ENCODE results near the gene PRDM11.

PRDM11 gene

GRCh38 chr11:45250035-45250718, 103.7 kb downstream of the PRDM11 start:
- H3F3A ChIP-seq (ENCODE audit: insufficient read depth, low read length) = no peaks in the 10 kb centered on the region
- TF ChIP-seq, protein P1, sequence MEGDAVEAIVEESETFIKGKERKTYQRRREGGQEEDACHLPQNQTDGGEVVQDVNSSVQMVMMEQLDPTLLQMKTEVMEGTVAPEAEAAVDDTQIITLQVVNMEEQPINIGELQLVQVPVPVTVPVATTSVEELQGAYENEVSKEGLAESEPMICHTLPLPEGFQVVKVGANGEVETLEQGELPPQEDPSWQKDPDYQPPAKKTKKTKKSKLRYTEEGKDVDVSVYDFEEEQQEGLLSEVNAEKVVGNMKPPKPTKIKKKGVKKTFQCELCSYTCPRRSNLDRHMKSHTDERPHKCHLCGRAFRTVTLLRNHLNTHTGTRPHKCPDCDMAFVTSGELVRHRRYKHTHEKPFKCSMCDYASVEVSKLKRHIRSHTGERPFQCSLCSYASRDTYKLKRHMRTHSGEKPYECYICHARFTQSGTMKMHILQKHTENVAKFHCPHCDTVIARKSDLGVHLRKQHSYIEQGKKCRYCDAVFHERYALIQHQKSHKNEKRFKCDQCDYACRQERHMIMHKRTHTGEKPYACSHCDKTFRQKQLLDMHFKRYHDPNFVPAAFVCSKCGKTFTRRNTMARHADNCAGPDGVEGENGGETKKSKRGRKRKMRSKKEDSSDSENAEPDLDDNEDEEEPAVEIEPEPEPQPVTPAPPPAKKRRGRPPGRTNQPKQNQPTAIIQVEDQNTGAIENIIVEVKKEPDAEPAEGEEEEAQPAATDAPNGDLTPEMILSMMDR (IDR thresholded peaks at IDR 0.05; ENCODE audit: low read length) = no peak
- no peak for TF ChIP-seq EZH2 (IDR thresholded peaks at IDR 0.05; ENCODE audit: borderline replicate concordance, low read length)
- H3K79me2 ChIP-seq (ENCODE audit: insufficient read depth, low read length) = no peaks in the 10 kb centered on the region
- H3K9ac ChIP-seq (ENCODE audit: low read length) = no peak overlapping the region
- no peaks in the 10 kb centered on the region for H3K9me3 ChIP-seq (ENCODE audit: low read length)
- no peak overlapping the region for H3K4me3 ChIP-seq (ENCODE audit: low read depth, low read length, poor library complexity, severe bottlenecking)
- H3K9me2 ChIP-seq (ENCODE audit: low read depth, low read length) = no peaks in the 10 kb centered on the region
- H3K4me2 ChIP-seq (ENCODE audit: low read length) = no peak overlapping the region
- H3K27me3 ChIP-seq (ENCODE audit: insufficient read depth, low read length) = 0 out of 2 replicates have a peak, but pooled peaks cover 3% of the 10 kb centered on the region
- no peaks in the 10 kb centered on the region for H3K4me1 ChIP-seq (ENCODE audit: insufficient read depth, low read length, severe bottlenecking)
- no peaks in the 10 kb centered on the region for H3K36me3 ChIP-seq (ENCODE audit: insufficient read depth, low read length)
- no peaks in the 10 kb centered on the region for H4K20me1 ChIP-seq (ENCODE audit: insufficient read depth, low read length)
- H2AFZ ChIP-seq (ENCODE audit: low read length) = no peak overlapping the region
- no peak overlapping the region for H3K27ac ChIP-seq (ENCODE audit: low read depth, low read length, poor library complexity, severe bottlenecking)

DNA sequence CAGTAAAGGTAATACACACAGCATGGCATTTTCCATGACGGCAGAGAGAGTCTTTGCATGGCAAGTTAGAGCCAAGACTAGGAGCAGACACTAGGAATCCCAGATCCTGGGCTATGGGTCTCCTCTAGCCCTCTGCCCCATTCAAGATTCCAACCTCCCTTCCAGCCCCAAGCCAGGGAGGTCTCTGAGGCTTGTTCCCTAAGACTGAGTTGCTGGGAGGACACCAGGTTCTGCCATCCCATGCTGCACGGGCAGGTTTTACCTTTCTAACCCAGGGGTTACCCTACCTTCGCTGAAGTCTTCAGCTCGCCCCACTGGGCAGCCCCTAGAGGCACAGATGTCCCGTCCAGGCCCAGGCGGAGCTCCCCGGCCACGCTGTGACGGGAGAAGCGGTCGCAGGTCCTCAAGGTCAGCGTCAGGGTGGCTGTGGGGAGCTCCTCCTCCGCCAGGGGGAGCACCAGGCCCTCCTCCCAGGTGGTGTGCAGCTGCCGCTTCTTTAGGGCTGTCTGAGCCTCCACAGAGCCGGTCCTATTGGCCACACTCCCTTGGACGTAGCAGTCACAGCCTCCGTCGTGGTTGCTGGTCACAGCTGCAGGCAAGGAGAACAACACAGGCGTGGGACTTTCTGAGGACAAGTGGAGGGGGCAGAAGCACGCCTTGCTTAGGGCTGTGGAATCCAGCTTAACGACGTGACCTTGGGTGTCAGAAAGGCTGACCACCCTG, 105.9 kb downstream of the PRDM11 start:
- Histone ChIP-seq H4K20me1 (ENCODE audit: insufficient read depth, low read length) (no peaks in the 10 kb centered on the region), H2AFZ (ENCODE audit: low read length) (no peak overlapping the region), H3K27me3 (ENCODE audit: insufficient read depth, low read length) (0 out of 2 replicates have a peak, but pooled peaks cover 3% of the 10 kb centered on the region), H3K4me1 (ENCODE audit: insufficient read depth, low read length, severe bottlenecking) (no peaks in the 10 kb centered on the region), H3K4me2 (ENCODE audit: low read length) (no peak overlapping the region), H3K9ac (ENCODE audit: low read length) (no peak overlapping the region), H3K9me3 (ENCODE audit: low read length) (no peaks in the 10 kb centered on the region), H3F3A (ENCODE audit: insufficient read depth, low read length) (no peaks in the 10 kb centered on the region), H3K36me3 (ENCODE audit: insufficient read depth, low read length) (no peaks in the 10 kb centered on the region), H3K27ac (ENCODE audit: low read depth, low read length, poor library complexity, severe bottlenecking) (no peak overlapping the region), H3K9me2 (ENCODE audit: low read depth, low read length) (no peaks in the 10 kb centered on the region), H3K4me3 (ENCODE audit: low read depth, low read length, poor library complexity, severe bottlenecking) (no peak overlapping the region), H3K79me2 (ENCODE audit: insufficient read depth, low read length) (no peaks in the 10 kb centered on the region)
- no peak for TF ChIP-seq EZH2 (IDR thresholded peaks at IDR 0.05; ENCODE audit: borderline replicate concordance, low read length)
- TF ChIP-seq, protein P1 (IDR thresholded peaks at IDR 0.05; ENCODE audit: low read length) = peak; percentile 72

DNA sequence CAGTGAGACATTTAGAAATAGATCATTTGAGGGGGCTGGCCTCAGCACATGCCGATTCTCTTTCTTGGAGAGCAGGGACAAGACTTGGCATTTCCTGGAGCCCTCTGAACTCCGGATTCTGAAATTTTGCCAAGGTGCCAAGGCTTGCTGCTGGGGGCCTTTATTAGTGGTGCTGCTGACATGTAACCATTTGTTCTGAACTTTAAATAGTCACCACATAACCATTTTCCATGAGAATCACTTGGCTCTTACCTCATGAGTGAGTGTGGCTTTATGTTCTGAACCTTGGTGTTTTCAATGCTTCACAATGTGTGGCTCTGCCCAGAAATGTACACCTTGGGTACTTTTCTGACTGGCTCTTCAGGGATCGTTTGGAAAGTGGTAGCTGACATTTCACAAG, 106.4 kb downstream of the PRDM11 start:
- H3K27me3 ChIP-seq (ENCODE audit: insufficient read depth, low read length) = 0 out of 2 replicates have a peak, but pooled peaks cover 3% of the 10 kb centered on the region
- no peak overlapping the region for H3K9ac ChIP-seq (ENCODE audit: low read length)
- H3K9me2 ChIP-seq (ENCODE audit: low read depth, low read length) = no peaks in the 10 kb centered on the region
- no peaks in the 10 kb centered on the region for H3K4me1 ChIP-seq (ENCODE audit: insufficient read depth, low read length, severe bottlenecking)
- no peak overlapping the region for H2AFZ ChIP-seq (ENCODE audit: low read length)
- no peaks in the 10 kb centered on the region for H4K20me1 ChIP-seq (ENCODE audit: insufficient read depth, low read length)
- H3F3A ChIP-seq (ENCODE audit: insufficient read depth, low read length) = no peaks in the 10 kb centered on the region
- no peaks in the 10 kb centered on the region for H3K36me3 ChIP-seq (ENCODE audit: insufficient read depth, low read length)
- no peak overlapping the region for H3K27ac ChIP-seq (ENCODE audit: low read depth, low read length, poor library complexity, severe bottlenecking)
- H3K4me3 ChIP-seq (ENCODE audit: low read depth, low read length, poor library complexity, severe bottlenecking) = no peak overlapping the region
- H3K4me2 ChIP-seq (ENCODE audit: low read length) = no peak overlapping the region
- H3K79me2 ChIP-seq (ENCODE audit: insufficient read depth, low read length) = no peaks in the 10 kb centered on the region
- TF ChIP-seq, protein P1 (IDR thresholded peaks at IDR 0.05; ENCODE audit: low read length) = no peak
- TF ChIP-seq EZH2 (IDR thresholded peaks at IDR 0.05; ENCODE audit: borderline replicate concordance, low read length) = no peak
- no peaks in the 10 kb centered on the region for H3K9me3 ChIP-seq (ENCODE audit: low read length)

Data from OCI-LY1 (cell line).